LNCaP clone FGC (cell line): ENCODE data around the gene TNFRSF17.
"Not testable (repeated sequence)": the region's sequence is repeated elsewhere in the genome, so short reads cannot be mapped to it uniquely, and the experiment has no call there.

Experiments used
- DNase-seq: peaks from one replicate; pipeline ENCODE4 v3.0.0-alpha.2; 2011; ENCODE audit warnings: low read depth
- H3K4me3 ChIP-seq: 2 replicates; pipeline ENCODE4 v1.5.1; 2011; ENCODE audit warnings: mild to moderate bottlenecking, low read depth, low read length, control low read depth
- CTCF ChIP-seq: IDR thresholded peaks from 2 replicates; pipeline ENCODE4 v1.5.1; 2012; ENCODE audit warnings: mild to moderate bottlenecking; ENCODE audit not compliant: control insufficient read depth, insufficient read depth; ENCODE audit errors: extremely low read depth

Gene TNFRSF17

GRCh38 chr16:11949527-11949926 lies 15.5 kb upstream of the TNFRSF17 start:
- no peak for DNase-seq
- H3K4me3 ChIP-seq, result no peak overlapping the region
- TF ChIP-seq CTCF, result peak; percentile 78

- no peak overlapping the region for H3K4me3 ChIP-seq
- DNase-seq, result no peak
- TF ChIP-seq CTCF, result no peak
These were observed 14.6 kb upstream of the TNFRSF17 start for GRCh38 chr16:11950388-11950787.

GRCh38 chr16:11953576-11953975 lies 11.4 kb upstream of the TNFRSF17 start:
- not testable (repeated sequence) for H3K4me3 ChIP-seq, DNase-seq

GRCh38 chr16:11955713-11956123 lies 9.3 kb upstream of the TNFRSF17 start:
- no peak overlapping the region for H3K4me3 ChIP-seq
- no peak for TF ChIP-seq CTCF
- no peak for DNase-seq

- H3K4me3 ChIP-seq, result no peak overlapping the region
- no peak for DNase-seq
- TF ChIP-seq CTCF, result no peak
These were observed 8.5 kb upstream of the TNFRSF17 start for GRCh38 chr16:11956558-11956957.

GRCh38 chr16:11957591-11958395 lies 7.2 kb upstream of the TNFRSF17 start:
- TF ChIP-seq CTCF, result no peak
- DNase-seq, result no peak
- no peak overlapping the region for H3K4me3 ChIP-seq

- DNase-seq, H3K4me3 ChIP-seq: not testable (repeated sequence)
These were observed 2.6 kb upstream of the TNFRSF17 start for GRCh38 chr16:11962457-11962856.

- H3K4me3 ChIP-seq, DNase-seq: not testable (repeated sequence)
These were observed 2.0 kb upstream of the TNFRSF17 start for GRCh38 chr16:11962978-11963377.

GRCh38 chr16:11963706-11964105 lies 1.3 kb upstream of the TNFRSF17 start:
- TF ChIP-seq CTCF, result no peak
- no peak overlapping the region for H3K4me3 ChIP-seq
- no peak for DNase-seq
